Effector memory CD8-positive, alpha-beta T cell (primary cell): Measurements from ENCODE around the gene DGKD.

ENCODE experiments used
- ATAC-seq: fragments of 150-1000 bp; cut with Tn5 transposase; replicated peaks from 2 replicates; pipeline ENCODE4 v1.10.0; 2021; ENCODE audit warnings: mild to moderate bottlenecking, moderate library complexity
- DNase-seq, 3 experiments: peaks; one replicate each; pipeline ENCODE4 v3.0.0; 2021
- H3K27ac Mint-ChIP-seq, 2 donors: one replicate each; pipeline ENCODE4 v1.8.0; 2022; ENCODE audit warnings: mild to moderate bottlenecking in 2 of 2, mixed read lengths in 2 of 2, moderate library complexity in 2 of 2
- H3K27me3 Mint-ChIP-seq, 2 donors: one replicate each; pipeline ENCODE4 v1.8.0; 2022; ENCODE audit warnings: mixed read lengths in 2 of 2
- H3K36me3 Mint-ChIP-seq: one replicate; pipeline ENCODE4 v1.8.0; 2022; ENCODE audit warnings: mild to moderate bottlenecking, moderate library complexity, mixed read lengths; ENCODE audit not compliant: insufficient read depth
- H3K4me1 Mint-ChIP-seq, 2 donors: one replicate each; pipeline ENCODE4 v1.8.0; 2022; ENCODE audit warnings: low read depth in 2 of 2, mixed read lengths in 2 of 2
- H3K4me3 Mint-ChIP-seq, 2 donors: one replicate each; pipeline ENCODE4 v1.8.0; 2022; ENCODE audit warnings: mild to moderate bottlenecking in 2 of 2, mixed read lengths in 2 of 2, moderate library complexity in 2 of 2
- H3K9me3 Mint-ChIP-seq, 2 donors: one replicate each; pipeline ENCODE4 v1.8.0; 2022; ENCODE audit warnings: mixed read lengths in 2 of 2

Gene DGKD

DNA sequence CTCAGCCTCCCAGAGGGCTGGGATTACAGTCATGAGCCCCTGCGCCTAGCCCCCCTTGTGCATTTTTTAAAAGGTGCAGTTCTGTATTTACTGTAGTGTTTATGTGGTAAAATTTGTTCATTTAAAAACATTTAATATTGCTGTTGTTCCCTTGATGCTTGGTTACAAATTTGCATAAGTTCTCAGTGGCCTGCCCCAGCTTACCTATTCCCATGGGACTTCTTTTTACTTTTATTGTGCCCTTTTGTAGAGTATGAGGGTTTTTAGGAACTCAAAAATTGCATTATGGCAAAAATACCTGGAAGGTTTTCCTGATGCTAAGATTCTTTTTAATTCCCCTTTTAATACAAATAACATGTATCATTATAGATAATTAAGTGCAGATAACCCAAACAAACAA is 63.0 kb downstream of the DGKD start:
- H3K36me3 Mint-ChIP-seq, result peaks cover 12% of the 10 kb centered on the region

DNA sequence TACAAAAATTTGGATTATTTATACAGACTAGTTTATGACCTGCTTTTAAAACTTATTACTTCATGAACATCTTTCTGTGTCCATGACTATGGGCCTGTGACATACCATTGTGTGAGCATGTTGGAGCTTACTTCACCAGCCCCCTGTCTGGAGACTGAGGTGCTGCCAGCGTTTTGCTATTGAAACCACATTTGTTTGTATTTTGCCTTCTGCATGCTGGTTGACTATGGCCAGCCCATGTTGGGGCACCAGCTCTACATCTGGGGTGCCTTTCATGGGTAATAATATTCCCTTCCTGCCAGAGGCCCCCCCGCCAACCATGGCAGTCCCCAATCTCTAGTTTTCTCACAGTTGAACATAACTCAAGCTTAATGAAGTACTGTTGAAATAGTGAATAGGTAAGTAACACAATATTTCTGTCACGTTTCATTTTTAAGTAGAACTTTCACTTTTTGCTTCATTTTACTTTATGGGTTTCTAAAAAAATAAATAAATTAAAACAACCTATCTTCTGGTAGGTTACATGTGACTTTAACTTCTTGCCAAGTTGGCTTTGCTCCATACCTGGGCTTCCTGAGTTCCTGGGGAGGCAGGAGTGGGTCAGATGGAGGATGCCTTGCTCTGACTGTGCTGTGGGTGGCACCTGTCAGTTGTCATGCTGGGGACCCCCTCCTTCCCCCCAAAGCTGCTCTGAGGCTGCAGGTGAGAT is 63.9 kb downstream of the DGKD start:
- Mint-ChIP-seq H3K4me3 (peak overlapping the region; percentile 84 to 86), H3K36me3 (peaks cover 12% of the 10 kb centered on the region), H3K27me3 (no peaks in the 10 kb centered on the region), H3K27ac (peak overlapping the region; percentile 92 to 94), H3K9me3 (no peaks in the 10 kb centered on the region), H3K4me1 (peaks cover 79 to 81% of the 10 kb centered on the region in 2 donors)
- no peak for DNase-seq
- no peak for ATAC-seq

More for the DNA sequence above, 63.0 kb downstream of the DGKD start:
- H3K9me3 Mint-ChIP-seq, result no peaks in the 10 kb centered on the region
- DNase-seq (no peak), ATAC-seq (no peak)
- no peaks in the 10 kb centered on the region for H3K27me3 Mint-ChIP-seq
- peaks cover 75 to 77% of the 10 kb centered on the region in 2 donors for H3K4me1 Mint-ChIP-seq
- H3K27ac Mint-ChIP-seq, result peak overlapping the region in 1 of 2 donors; percentile 92
- H3K4me3 Mint-ChIP-seq, result no peak overlapping the region

DNA sequence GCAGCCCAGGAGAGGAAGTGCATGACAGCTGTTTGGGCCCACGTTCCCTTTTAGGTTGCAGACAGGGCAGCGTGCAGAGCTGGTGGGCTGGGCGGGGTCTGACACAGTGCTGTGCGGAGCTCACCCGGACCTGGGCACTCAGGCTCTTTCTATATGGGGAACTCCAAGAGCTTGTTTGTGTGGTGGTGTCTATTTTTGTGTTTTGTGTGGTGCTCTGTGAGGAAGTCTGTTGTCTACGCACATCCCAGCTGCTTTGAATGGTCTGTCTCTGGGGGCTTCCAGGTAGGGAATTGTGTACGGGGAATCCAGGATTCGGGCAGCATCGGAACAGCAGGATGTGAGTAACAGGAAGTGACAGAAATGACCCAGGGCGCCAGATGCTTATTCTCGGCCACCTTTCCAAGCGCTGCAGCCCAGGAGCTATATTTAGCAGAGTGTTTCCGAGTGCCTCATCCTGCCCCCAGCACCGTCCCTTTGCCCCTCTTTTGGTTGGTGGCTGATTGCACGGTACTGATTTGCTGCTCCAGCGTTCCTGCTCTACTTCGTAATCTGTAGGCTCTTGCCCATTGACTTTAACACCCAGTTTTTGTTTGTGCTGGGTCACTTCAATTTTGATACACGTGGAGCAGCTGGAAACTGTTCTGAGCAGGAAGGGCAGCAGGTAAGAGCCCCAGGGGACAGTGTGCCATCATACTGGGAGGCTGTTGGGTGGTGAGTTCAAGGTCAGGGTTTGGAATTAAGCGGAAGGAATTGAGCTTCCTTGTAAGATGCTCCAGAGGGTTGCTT is 64.7 kb downstream of the DGKD start:
- Mint-ChIP-seq H3K9me3 (no peaks in the 10 kb centered on the region), H3K4me1 (peaks cover 76 to 81% of the 10 kb centered on the region in 2 donors)

DNA sequence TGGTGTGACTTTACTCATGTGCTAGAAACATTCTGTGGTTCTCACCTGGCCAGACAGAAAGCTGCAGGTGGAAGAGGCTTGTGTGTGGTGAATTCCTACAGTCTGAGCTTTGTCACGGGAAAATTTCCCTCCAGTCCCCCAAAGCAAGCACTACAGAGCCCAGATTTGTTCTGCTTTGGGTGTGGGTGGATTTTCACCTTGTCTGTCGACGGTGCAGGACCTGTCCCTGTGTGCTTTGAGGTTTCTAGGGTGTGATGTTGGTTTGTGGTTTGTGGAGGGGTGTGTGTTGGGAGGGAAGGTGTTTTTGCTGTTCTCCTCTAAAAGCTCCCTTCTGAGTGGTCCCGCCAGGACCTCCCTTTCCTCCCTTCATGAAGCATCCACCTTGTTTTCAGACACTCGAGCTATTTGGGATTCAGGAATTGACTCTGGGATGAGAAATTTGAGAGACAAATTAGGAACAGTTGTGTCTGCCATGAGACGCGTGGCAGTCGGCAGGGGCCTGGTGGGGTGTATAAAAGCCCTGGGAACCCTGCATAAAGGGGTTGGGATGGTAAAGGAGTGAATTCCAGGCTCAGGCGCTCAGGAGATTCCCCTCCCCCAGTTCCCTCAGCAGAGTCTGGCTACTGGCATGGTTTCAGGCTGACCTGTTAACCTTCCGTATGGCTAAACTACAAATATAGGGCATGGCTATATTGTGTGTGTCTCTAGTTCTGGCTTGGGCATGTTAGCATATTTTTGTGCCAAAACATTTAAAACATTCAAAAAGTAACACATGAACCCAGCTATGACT is 65.5 kb downstream of the DGKD start:
- Mint-ChIP-seq H3K27ac (peak overlapping the region; percentile 92 to 94), H3K27me3 (no peaks in the 10 kb centered on the region), H3K36me3 (peaks cover 13% of the 10 kb centered on the region), H3K4me1 (peaks cover 70 to 79% of the 10 kb centered on the region in 2 donors), H3K9me3 (no peaks in the 10 kb centered on the region), H3K4me3 (peak overlapping the region; percentile 84 to 86)
- peak; percentile 51 for ATAC-seq
- DNase-seq, result peak in 2 of 3 experiments; percentile 34 to 36

More for the DNA sequence above, 64.7 kb downstream of the DGKD start:
- H3K4me3 Mint-ChIP-seq, result peak overlapping the region; percentile 84 to 86
- peak; percentile 65 for ATAC-seq
- peaks cover 13% of the 10 kb centered on the region for H3K36me3 Mint-ChIP-seq
- no peaks in the 10 kb centered on the region for H3K27me3 Mint-ChIP-seq
- DNase-seq, result peak; percentile 29 to 44 (median 40)
- peak overlapping the region; percentile 92 to 94 for H3K27ac Mint-ChIP-seq

DNA sequence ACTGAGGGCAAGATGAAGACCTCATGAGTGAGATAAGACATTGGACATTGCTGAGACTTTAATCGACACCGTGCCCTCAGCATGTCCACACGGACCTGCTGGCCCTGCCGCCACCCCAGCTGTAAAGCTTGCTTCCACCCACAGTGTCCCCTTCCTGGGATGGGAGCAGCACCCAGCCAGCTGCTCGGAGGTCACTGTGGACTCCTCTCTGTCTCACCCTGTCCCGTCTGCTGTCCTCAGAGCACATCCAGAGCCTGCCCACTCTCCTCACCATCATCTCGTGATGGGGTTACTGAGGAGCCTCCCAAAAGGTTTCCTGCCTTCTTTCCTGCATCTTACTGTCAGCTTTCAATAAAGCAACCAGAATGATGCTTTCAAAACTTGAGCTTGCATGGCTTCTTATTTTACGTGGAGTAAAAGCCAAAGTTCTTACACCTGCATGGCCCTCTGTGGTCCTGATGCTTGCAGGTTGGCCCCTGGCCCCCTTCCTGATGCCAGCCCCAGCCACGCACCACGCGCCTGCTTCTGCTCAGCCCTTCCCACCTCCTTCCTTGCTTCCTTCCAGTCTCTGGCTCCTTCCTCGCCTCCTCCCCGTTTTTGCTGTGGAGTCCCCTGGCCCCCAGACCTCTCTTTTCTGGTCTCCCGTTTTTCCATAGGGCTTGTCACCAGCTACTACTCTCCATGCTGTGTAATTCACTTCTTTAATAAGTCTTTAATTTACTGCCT is 67.0 kb downstream of the DGKD start:
- H3K9me3 Mint-ChIP-seq, result no peaks in the 10 kb centered on the region
- H3K4me1 Mint-ChIP-seq, result peaks cover 62 to 74% of the 10 kb centered on the region in 2 donors
- H3K27ac Mint-ChIP-seq, result peak overlapping the region; percentile 90 to 94
- H3K4me3 Mint-ChIP-seq, result peak overlapping the region; percentile 84 to 86
- no peaks in the 10 kb centered on the region for H3K27me3 Mint-ChIP-seq
- no peak for DNase-seq
- peaks cover 13% of the 10 kb centered on the region for H3K36me3 Mint-ChIP-seq
- ATAC-seq, result no peak

DNA sequence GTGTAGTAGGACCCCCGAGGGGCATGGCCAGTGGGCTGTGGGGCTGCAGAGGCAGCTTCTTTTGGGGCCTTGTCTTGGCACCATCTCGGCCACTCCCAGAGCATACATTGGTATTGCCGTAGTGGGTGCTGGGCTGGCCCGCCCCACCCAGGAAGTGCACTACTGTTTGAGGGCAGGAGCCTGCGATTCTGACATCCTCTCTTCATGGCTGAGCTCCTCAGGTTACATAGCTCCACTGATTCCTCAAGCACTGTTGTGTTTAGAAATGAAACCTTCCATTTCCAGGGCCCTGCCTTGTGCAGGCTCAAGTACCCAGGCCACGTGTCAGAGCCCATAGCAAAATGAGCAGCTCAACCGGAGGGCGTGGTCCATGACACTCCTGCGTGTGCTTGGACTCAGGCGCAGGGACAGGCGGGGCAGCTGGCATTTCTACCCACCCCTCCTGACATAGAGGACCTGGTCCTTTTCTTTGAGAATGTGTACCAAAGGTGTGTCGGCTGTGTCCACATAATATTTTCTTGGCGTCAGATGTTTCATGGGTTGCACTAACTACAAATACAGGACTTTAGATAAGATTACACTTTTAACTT is 67.9 kb downstream of the DGKD start:
- DNase-seq, result peak; percentile 51 to 62 (median 58)
- H3K36me3 Mint-ChIP-seq, result peaks cover 14% of the 10 kb centered on the region
- peak overlapping the region; percentile 84 to 86 for H3K4me3 Mint-ChIP-seq
- ATAC-seq, result peak; percentile 79
- no peaks in the 10 kb centered on the region for H3K27me3 Mint-ChIP-seq
- H3K27ac Mint-ChIP-seq, result peak overlapping the region; percentile 90 to 94
- H3K4me1 Mint-ChIP-seq, result peaks cover 65 to 76% of the 10 kb centered on the region in 2 donors
- H3K9me3 Mint-ChIP-seq, result no peaks in the 10 kb centered on the region

DNA sequence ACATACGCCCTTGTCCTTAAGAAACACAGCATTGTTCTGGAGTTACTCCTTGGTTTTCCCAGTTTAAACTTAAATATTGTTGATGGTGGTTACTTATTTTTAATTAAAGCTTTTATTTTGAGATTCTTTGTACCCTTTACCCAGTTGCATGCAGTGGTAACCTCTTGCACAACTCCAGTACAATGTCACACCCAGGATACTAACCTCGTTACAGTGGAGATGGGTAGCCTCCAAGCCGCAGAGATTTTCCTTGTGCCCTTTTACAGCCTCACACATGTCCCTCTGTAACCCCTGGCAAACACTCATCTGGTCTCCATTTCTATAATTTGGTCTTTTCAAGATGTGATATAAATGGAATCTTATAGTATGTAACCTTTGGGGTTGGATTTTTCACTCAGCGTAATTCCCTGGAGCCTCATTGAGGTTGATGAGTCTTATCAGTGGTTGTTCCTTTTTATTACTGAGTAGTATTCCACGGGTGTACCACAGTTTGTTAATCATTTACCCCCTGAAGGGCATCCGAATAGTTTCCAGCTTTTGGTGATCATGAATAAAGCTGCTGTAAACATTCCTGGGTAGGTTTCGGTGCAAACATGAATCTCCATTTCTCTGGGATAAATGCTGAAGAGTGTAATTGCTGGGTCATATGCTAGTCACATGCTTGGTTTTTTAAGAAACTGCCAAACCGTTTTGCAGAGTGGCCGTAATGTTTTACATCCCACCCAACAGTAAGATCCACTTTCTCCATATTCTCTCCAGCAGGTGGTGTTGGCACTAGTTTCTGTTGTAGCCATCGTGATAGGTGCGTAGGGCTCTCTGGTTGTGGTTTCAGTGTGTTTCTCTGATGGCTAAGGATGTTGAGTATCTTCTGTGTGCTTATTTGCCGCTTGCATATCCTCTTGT is 68.6 kb downstream of the DGKD start:
- peak overlapping the region; percentile 84 to 86 for H3K4me3 Mint-ChIP-seq
- peaks cover 19% of the 10 kb centered on the region for H3K36me3 Mint-ChIP-seq
- H3K27me3 Mint-ChIP-seq, result no peaks in the 10 kb centered on the region
- ATAC-seq, result no peak
- H3K9me3 Mint-ChIP-seq, result no peaks in the 10 kb centered on the region
- peak overlapping the region; percentile 90 to 94 for H3K27ac Mint-ChIP-seq
- H3K4me1 Mint-ChIP-seq, result peaks cover 69 to 77% of the 10 kb centered on the region in 2 donors
- no peak for DNase-seq

DNA sequence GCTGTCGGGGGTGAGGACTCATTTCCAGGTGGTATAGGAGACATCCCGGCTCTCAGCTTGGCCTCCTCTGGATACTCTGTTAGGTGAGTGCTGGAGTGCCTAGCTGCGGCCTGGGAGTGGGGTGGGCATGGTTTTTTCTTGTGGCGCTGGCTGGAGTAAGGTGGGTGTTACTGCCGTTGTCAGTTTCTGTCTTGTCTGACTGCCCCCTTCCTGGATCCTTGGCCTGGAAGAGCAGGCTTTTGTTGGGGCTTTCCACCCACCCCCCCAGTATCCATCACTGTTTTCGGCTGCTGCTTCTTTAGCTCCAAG is 69.2 kb downstream of the DGKD start:
- peak overlapping the region in 1 of 2 donors; percentile 3 for H3K4me3 Mint-ChIP-seq
- DNase-seq (no peak), ATAC-seq (no peak)
- no peaks in the 10 kb centered on the region for H3K27me3 Mint-ChIP-seq
- H3K36me3 Mint-ChIP-seq, result peaks cover 19% of the 10 kb centered on the region
- H3K9me3 Mint-ChIP-seq, result no peaks in the 10 kb centered on the region
- peak overlapping the region; percentile 90 to 94 for H3K27ac Mint-ChIP-seq
- H3K4me1 Mint-ChIP-seq, result peaks cover 66 to 75% of the 10 kb centered on the region in 2 donors

DNA sequence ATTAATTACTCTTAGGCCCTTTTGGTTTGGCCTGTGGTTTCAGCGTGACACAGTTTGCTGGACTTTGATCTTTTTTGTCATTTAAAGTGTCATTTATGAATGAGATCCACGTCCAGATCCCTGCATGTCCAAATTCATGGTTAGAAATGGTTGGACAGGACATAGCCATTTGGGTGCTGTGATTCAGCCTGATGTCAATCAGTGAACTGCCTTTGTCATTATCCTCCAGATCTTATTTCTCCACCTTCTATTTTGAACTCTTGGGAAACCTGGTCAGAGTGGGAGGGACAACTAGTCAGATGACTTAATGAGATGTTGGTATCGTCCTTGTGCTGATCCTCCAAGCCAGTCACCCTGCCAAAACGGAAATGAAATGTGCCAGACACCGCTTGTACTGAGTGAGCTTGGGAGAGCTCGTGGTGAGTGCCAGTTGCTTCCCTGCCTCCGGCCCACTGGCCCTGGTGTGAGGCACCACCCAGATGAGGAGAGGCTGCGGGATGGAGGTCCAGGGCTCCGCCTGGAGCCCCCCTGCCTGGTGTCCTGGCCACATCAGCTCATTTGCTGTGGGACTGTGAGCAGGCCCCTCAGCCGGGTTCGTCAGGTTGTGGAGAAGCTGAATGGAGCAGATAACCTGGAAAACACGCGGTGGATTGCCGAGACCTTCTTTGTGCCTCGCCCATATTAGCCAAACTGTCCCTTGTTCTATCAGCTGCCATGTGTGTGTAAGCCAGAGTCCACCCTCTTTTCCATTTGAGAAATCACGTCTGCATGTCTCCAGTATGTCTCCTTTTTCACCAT is 70.1 kb downstream of the DGKD start:
- ATAC-seq, result no peak
- peaks cover 16% of the 10 kb centered on the region for H3K36me3 Mint-ChIP-seq
- H3K27ac Mint-ChIP-seq, result peak overlapping the region; percentile 90 to 94
- H3K27me3 Mint-ChIP-seq, result no peaks in the 10 kb centered on the region
- no peak for DNase-seq
- H3K9me3 Mint-ChIP-seq, result no peaks in the 10 kb centered on the region
- H3K4me1 Mint-ChIP-seq, result peaks cover 62 to 70% of the 10 kb centered on the region in 2 donors
- H3K4me3 Mint-ChIP-seq, result peak overlapping the region in 1 of 2 donors; percentile 33

DNA sequence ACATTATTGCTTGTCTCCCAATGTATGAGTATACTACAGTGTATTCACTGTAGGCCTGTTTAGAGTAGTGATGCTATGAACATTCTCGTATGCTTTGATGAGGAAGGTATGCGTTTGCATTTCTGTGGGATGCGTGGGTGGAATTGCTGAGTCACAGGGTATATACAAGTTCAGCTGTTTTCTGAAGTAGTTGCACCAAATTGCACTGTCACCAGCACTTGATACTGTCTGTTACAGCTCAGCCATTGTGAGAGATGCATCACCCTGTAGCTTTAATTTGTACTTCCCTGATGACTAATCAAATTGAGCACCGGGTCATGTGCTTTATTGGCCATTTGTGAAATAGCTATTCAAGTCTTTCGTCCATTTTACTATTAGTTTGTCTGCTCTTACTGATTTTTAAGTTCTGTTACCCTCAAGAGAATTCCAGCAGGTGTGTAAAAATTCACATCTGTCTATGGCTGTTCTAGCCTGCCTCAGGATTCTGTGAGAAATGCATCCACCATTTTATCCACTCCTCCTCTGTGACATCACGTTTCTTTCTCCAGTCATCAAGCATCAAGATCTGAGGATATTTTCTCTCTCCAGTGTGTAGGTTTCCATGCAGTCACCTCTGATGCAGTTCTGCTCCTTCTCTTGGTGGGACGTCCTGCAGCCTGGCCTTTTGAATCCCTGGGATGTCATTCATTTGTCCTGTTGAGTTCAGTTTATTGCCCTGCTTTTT is 72.5 kb downstream of the DGKD start:
- Mint-ChIP-seq H3K27me3 (no peaks in the 10 kb centered on the region), H3K36me3 (peaks cover 23% of the 10 kb centered on the region), H3K9me3 (no peaks in the 10 kb centered on the region), H3K27ac (peak overlapping the region in 1 of 2 donors; percentile 82), H3K4me1 (peaks cover 48 to 52% of the 10 kb centered on the region in 2 donors), H3K4me3 (no peak overlapping the region)
- DNase-seq, result no peak
- ATAC-seq, result no peak

DNA sequence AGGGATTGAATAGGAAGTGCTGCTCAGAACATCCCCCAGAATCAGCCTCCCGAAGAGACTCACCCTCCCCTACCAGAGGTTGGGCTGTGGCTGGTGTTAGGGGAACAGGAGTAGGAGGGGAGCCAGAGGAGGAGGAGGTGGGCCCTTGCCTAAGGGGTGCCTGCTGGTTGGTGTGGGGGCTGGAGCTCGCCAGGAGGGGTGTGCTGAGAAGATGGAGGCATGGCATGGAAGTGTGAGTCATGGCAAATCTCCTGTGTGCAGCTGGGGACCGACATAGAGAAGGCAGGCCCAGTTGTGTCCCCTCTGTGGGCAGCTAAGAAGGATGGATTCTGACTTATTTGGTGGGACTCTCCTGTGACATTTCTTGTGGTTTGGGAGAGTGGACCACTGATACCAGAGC is 73.7 kb downstream of the DGKD start:
- peak overlapping the region in 1 of 2 donors; percentile 82 for H3K27ac Mint-ChIP-seq
- no peaks in the 10 kb centered on the region for H3K27me3 Mint-ChIP-seq
- H3K36me3 Mint-ChIP-seq, result peaks cover 26% of the 10 kb centered on the region
- peaks cover 39 to 40% of the 10 kb centered on the region in 2 donors for H3K4me1 Mint-ChIP-seq
- ATAC-seq, result no peak
- no peak for DNase-seq
- H3K9me3 Mint-ChIP-seq, result no peaks in the 10 kb centered on the region
- no peak overlapping the region for H3K4me3 Mint-ChIP-seq
